Lower leg skin (tissue), 4 donors: Measurements from ENCODE around the gene PRR13. TPM values are rescaled to one million over a fixed set of nuclear protein-coding genes. Genes with fewer than 3 reads are reported as not detected.

Experiments used
- DNase-seq, 2 donors: peaks; one replicate each; pipeline ENCODE4 v3.0.0-alpha.2; 2019; ENCODE audit warnings: low spot score in 2 of 2
- H3K4me3 ChIP-seq: fragments of 200-600 bp; sonication (generic); 2 replicates; pipeline ENCODE4 v1.5.1; 2017; ENCODE audit warnings: mild to moderate bottlenecking, low read depth; ENCODE audit not compliant: poor library complexity, severe bottlenecking
- CTCF ChIP-seq, 3 donors: fragments of 450-650 bp; IDR thresholded peaks; one replicate each; pipeline ENCODE4 v1.5.1; 2016; ENCODE audit warnings: antibody characterized with exemption in 3 of 3, mild to moderate bottlenecking in 3 of 3, moderate library complexity in 2 of 3
- POLR2A ChIP-seq, 2 donors: fragments of 450-650 bp; IDR thresholded peaks; one replicate each; pipeline ENCODE4 v1.6.1; 2016 to 2017; ENCODE audit warnings: antibody characterized with exemption in 2 of 2, mild to moderate bottlenecking in 1 of 2, moderate library complexity in 1 of 2
- WGBS, 2 donors: methylation state at CpG; one replicate each; pipeline ENCODE4 v1.1.5; 2018; 5-methylcytosine and 5-hydroxymethylcytosine counted together
- intact Hi-C: fragments of 100-400 bp; cut with DNase I; formaldehyde crosslinking; loops from one replicate; pipeline ENCODE4 v1.15.0; 2023; ENCODE audit warnings: low total_unique reads
- total RNA-seq, 4 donors: library from RNA; depleted of rRNA; stranded (reverse); fragments of >200 nt; gene quantifications; one replicate each; pipeline ENCODE4 v1.1.0, GENCODE V29; 2016

Gene PRR13
- total RNA-seq, 4 donors from 2014 or later, result 33.2 to 62.6 (median 49.9) TPM

GRCh38 chr12:53493610-53494391, 52.3 kb downstream of the PRR13 start:
- WGBS, 2 donors, result 37% methylated on average over 11 of the region's 11 CpGs
- TF ChIP-seq CTCF (IDR thresholded peaks at IDR 0.05) (no peak), POLR2A (IDR thresholded peaks at IDR 0.05) (no peak)
- no peak overlapping the region for H3K4me3 ChIP-seq
- DNase-seq, result peak in 1 of 2 donors; percentile 82
- intact Hi-C loops, result no loop called here

Other genes starting within 250 kb of the PRR13 start
- gene ITGB7, start 234.5 kb upstream of the PRR13 start, total RNA-seq, result 10 to 100 TPM in 1 of 4 donors, 1 to 10 TPM in 3; 6.5 to 13.2 (median 7.8) TPM
- 100 to 1,000 TPM; 160 to 207 (median 199) TPM for gene RARG, start 209.5 kb upstream of the PRR13 start, total RNA-seq
- 10 to 100 TPM in 1 of 4 donors, 1 to 10 TPM in 3; 4.7 to 13.6 (median 5.8) TPM for gene ESPL1, start 173.4 kb upstream of the PRR13 start, total RNA-seq
- gene PFDN5, start 146.2 kb upstream of the PRR13 start, total RNA-seq, result 100 to 1,000 TPM; 522 to 562 (median 543) TPM
- gene MYG1, start 142.0 kb upstream of the PRR13 start, total RNA-seq, result 10 to 100 TPM; 39.2 to 53.5 (median 46.8) TPM
- 10 to 100 TPM; 41.4 to 47.1 (median 44.8) TPM for gene AAAS, start 120.1 kb upstream of the PRR13 start, total RNA-seq
- not detected for gene SP7, start 105.4 kb upstream of the PRR13 start, total RNA-seq
- 100 to 1,000 TPM in 2 of 4 donors, 10 to 100 TPM in 2; 89.6 to 111 (median 100) TPM for gene SP1, start 61.6 kb upstream of the PRR13 start, total RNA-seq
- gene AMHR2, start 17.9 kb upstream of the PRR13 start, total RNA-seq, result under 1 TPM in 1 of 4 donors, not detected in 3; 0.62 TPM
- gene PCBP2, start 10.4 kb downstream of the PRR13 start, total RNA-seq, result 100 to 1,000 TPM; 343 to 507 (median 389) TPM
- gene MAP3K12, start 57.7 kb downstream of the PRR13 start, total RNA-seq, result 10 to 100 TPM in 2 of 4 donors, 1 to 10 TPM in 2; 6.4 to 12.8 (median 9.4) TPM
- gene TARBP2, start 59.5 kb downstream of the PRR13 start, total RNA-seq, result 10 to 100 TPM; 25.9 to 34.1 (median 31.0) TPM
- gene NPFF, start 65.8 kb downstream of the PRR13 start, total RNA-seq, result not detected
- gene ATF7, start 184.6 kb downstream of the PRR13 start, total RNA-seq, result 10 to 100 TPM; 25.1 to 34.4 (median 29.0) TPM
- gene ATP5MC2, start 234.3 kb downstream of the PRR13 start, total RNA-seq, result 100 to 1,000 TPM; 214 to 533 (median 318) TPM